Fibroblast of the aortic adventitia (primary cell): ENCODE data around the gene TRAF3. TPM values are rescaled to one million over a fixed set of nuclear protein-coding genes. Genes with fewer than 3 reads are reported as not detected.
A peak's percentile ranks its signal among the peaks of the same experiment; 100 is the strongest.

Experiments used
- DNase-seq: peaks from one replicate; pipeline ENCODE4 v3.0.0-alpha.2; 2010; ENCODE audit warnings: low read depth
- H3K4me3 ChIP-seq: 2 replicates; pipeline ENCODE4 v1.5.1; 2011; ENCODE audit warnings: low read depth, mild to moderate bottlenecking, control low read depth, low read length, moderate library complexity
- total RNA-seq: library from RNA; depleted of rRNA; stranded (reverse); fragments of >200 nt; gene quantifications from 2 replicates; pipeline ENCODE4 v1.2.3, GENCODE V29; 2012; ENCODE audit warnings: low replicate concordance
- TF ChIP-seq, protein P1 (sequence below): IDR thresholded peaks from 2 replicates; pipeline ENCODE4 v1.5.1; 2011; ENCODE audit warnings: mild to moderate bottlenecking, low read length, control low read depth, inconsistent platforms; ENCODE audit not compliant: insufficient read depth

Gene TRAF3
- total RNA-seq, 1 donor, result 19.3 TPM

DNA sequence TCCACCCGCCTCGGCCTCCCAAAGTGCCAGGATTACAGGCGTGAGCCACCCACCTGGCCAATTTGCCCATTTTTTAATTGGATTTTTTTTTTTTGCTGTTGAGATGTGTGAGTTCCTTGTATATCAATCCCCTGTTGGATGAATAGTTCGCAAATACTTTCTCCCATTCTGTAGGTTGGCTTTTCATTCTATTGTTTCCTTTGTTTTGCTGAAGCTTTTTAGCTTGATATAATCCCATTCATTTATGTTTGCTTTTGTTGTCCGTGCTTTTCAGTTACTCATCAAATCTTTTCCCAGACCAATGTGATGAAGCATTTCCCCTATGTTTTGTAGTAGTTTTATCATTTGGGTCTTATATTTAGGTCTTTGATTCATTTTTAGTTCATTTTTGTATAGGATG is 36.4 kb downstream of the TRAF3 start:
- TF ChIP-seq, protein P1, sequence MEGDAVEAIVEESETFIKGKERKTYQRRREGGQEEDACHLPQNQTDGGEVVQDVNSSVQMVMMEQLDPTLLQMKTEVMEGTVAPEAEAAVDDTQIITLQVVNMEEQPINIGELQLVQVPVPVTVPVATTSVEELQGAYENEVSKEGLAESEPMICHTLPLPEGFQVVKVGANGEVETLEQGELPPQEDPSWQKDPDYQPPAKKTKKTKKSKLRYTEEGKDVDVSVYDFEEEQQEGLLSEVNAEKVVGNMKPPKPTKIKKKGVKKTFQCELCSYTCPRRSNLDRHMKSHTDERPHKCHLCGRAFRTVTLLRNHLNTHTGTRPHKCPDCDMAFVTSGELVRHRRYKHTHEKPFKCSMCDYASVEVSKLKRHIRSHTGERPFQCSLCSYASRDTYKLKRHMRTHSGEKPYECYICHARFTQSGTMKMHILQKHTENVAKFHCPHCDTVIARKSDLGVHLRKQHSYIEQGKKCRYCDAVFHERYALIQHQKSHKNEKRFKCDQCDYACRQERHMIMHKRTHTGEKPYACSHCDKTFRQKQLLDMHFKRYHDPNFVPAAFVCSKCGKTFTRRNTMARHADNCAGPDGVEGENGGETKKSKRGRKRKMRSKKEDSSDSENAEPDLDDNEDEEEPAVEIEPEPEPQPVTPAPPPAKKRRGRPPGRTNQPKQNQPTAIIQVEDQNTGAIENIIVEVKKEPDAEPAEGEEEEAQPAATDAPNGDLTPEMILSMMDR, result no peak
- no peak for DNase-seq
- H3K4me3 ChIP-seq, result no peak overlapping the region

DNA sequence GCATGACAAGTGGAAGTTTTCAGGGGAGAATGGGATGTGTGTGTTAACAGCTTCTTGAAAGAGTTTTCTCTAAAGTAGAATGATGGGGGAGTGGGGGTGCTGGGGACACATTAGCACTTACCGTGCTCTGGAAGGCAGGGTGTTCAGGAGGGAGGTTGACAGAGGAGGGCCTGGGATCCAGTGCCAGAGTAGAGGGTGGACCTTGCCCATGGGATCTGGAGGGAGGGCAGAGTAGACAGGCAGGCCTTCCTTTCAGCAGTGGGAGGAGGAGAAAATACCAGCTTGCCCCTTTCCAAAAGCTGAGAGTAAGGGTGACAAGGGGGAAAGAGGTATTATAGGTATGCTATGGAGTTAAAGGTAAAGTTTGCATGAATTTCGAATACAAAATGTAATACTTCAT is 40.1 kb downstream of the TRAF3 start:
- TF ChIP-seq, protein P1, result no peak
- H3K4me3 ChIP-seq, result no peak overlapping the region
- no peak for DNase-seq

DNA sequence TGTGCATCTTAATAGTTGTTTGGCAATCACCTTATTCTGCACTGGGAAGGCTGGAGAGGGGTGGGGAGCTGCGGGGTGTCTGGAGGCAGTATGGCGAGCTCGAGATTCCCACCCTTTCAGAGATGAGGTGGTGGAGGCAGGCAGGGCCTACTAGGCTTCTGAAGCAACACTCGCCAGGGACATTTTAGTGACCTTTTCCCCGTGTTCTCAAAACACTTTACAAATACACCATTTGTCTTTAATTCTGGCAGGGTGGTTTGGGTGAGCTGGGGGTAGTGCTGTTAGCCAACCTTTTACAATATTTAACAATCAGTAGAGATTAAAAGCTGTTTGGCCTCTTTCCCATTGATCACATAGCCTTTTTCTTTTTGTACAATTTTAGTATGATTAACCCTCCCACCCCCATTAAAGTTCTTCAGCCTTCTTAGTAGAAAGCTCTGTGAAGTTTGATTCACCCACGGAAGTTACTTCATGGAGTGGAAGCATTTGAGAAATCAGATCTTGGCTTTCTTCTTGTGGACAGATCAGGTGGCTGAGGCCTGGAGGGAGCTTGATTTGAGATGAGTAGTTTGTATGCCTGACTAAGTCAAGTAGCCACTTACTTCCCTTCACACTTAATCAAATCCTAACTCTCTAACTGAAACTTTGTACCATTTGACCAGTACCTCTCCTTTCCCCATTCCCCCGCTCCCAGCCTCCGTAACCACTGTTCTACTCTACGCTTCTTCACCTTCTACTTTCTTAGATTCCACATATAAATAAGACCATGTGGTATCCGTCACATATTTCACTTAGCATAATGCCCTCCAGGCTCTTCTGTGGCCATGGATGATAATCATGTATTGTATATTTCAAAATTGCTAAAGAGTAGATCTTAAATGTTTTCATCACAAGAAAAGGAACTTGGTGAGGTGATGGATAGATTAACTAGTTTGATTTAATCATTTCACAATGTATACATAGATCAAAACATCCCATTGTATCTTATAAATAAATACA is 41.0 kb downstream of the TRAF3 start:
- peak; percentile 55 for DNase-seq
- TF ChIP-seq, protein P1, result no peak
- no peak overlapping the region for H3K4me3 ChIP-seq

DNA sequence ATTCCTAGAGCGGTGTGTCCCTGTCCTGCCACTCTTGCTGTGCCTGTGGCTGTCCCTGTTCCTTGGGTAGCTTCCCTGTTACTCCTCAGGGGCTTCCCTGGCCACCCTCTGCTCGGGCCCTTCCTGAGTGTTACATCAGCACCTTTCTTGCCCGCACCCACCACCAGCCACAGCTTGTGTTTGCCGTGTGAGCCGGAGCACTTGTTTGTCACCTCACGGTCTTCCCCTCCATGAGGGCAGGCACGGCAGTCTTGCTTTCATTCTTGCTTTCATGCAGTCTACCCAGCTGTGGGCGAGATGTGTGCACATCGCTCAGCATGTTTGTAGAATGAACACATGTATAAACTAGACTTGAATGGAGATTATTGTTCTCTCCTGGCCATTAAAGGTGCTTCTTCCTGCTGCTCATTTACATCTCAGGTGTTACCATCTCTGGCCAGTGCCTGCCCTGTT is 42.0 kb downstream of the TRAF3 start:
- TF ChIP-seq, protein P1, result no peak
- H3K4me3 ChIP-seq, result no peak overlapping the region
- DNase-seq, result no peak

DNA sequence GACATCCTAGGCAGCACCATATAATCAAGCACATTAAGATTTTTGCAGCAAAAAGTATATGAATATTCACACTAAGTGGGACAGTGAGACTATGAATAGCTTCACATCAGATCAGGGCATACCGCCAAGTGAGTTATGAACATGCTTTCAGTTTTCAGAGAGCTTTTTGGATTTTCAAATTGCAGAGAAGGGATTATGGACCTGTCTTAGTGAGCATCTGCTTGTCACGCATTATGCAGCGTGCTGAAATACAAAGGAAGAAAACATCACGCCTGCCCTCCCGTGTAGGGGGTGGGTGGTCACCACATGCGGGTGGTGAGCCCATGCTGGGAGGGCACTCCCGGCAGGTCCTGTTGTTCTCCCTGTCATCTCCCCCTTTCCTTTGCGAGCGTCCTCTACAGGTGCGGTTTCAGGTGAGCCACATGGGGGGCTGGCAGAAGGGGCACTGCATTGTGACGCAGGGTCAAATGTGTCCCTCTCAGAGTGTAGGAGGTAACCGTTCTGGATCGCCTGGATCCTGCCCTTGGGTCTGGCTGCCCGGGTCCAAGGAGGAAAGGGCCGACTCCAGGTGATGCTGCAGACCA is 42.6 kb downstream of the TRAF3 start:
- no peak overlapping the region for H3K4me3 ChIP-seq
- TF ChIP-seq, protein P1, result no peak
- DNase-seq, result peak; percentile 30

DNA sequence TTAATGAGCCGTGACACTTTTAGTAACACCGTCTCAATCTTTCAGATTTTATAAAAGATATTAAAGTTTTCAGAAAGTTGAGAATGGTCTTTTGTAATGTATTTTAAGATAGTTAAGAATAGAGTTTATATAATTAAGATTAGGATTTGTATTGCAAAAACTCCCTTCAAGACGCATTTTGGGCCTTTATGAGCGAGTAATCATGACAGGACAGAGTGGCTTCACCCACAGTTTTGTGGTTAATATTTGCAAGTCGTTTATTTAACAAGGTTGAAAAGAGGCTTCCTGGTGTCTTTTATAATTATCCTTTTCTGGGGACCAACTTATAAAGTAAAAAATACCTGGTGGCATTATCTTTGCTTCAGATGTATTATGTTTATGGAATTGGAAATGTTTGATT is 44.0 kb downstream of the TRAF3 start:
- H3K4me3 ChIP-seq, result no peak overlapping the region
- TF ChIP-seq, protein P1, result no peak
- no peak for DNase-seq
